ENCODE data around the gene WAC. TPM values are rescaled to one million over a fixed set of nuclear protein-coding genes. Genes with fewer than 3 reads are reported as not detected.
A peak's percentile ranks its signal among the peaks of the same experiment; 100 is the strongest.
"Not testable (repeated sequence)": the region's sequence is repeated elsewhere in the genome, so short reads cannot be mapped to it uniquely, and the experiment has no call there.

The WAC gene, protein sequence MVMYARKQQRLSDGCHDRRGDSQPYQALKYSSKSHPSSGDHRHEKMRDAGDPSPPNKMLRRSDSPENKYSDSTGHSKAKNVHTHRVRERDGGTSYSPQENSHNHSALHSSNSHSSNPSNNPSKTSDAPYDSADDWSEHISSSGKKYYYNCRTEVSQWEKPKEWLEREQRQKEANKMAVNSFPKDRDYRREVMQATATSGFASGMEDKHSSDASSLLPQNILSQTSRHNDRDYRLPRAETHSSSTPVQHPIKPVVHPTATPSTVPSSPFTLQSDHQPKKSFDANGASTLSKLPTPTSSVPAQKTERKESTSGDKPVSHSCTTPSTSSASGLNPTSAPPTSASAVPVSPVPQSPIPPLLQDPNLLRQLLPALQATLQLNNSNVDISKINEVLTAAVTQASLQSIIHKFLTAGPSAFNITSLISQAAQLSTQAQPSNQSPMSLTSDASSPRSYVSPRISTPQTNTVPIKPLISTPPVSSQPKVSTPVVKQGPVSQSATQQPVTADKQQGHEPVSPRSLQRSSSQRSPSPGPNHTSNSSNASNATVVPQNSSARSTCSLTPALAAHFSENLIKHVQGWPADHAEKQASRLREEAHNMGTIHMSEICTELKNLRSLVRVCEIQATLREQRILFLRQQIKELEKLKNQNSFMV
- total RNA-seq (100 to 1,000 TPM in 5 of 9 donors, 10 to 100 TPM in 4; 82.6 to 131 (median 111) TPM), polyA plus RNA-seq (100 to 1,000 TPM in 1 of 3 donors, 10 to 100 TPM in 2; 23.6 to 143 (median 28.5) TPM)
- long read RNA-seq, donor 1, partial matches to known transcripts = 0 of 1 reads
- long read RNA-seq, donor 1, other reads (novel, unspliced or antisense) = 0 of 1 reads
- long read RNA-seq, donor 2, partial matches to known transcripts = 14 of 17 reads
- long read RNA-seq, donor 2, other reads (novel, unspliced or antisense) = 0 of 17 reads
- long read RNA-seq, donor 3, partial matches to known transcripts = 9 of 10 reads
- long read RNA-seq, donor 3, other reads (novel, unspliced or antisense) = 0 of 10 reads
- long read RNA-seq, donor 4, full-length matches to known transcripts = 1 of 15 reads
- long read RNA-seq, donor 4, partial matches to known transcripts = 10 of 15 reads
- long read RNA-seq, donor 4, other reads (novel, unspliced or antisense) = 4 of 15 reads
- long read RNA-seq, donor 5, full-length matches to known transcripts = 25 of 52 reads
- long read RNA-seq, donor 5, partial matches to known transcripts = 5 of 52 reads
- long read RNA-seq, donor 5, other reads (novel, unspliced or antisense) = 22 of 52 reads
- long read RNA-seq, donor 6, full-length matches to known transcripts = 4 of 19 reads
- long read RNA-seq, donor 6, partial matches to known transcripts = 9 of 19 reads
- long read RNA-seq, donor 6, other reads (novel, unspliced or antisense) = 6 of 19 reads
- long read RNA-seq, donor 7, partial matches to known transcripts = 0 of 1 reads
- long read RNA-seq, donor 7, other reads (novel, unspliced or antisense) = 0 of 1 reads
- long read RNA-seq, donor 8, partial matches to known transcripts = 0 of 3 reads
- long read RNA-seq, donor 8, other reads (novel, unspliced or antisense) = 0 of 3 reads
- long read RNA-seq, donor 9, partial matches to known transcripts = 0 of 1 reads
- long read RNA-seq, donor 9, other reads (novel, unspliced or antisense) = 0 of 1 reads
- long read RNA-seq, donor 10, partial matches to known transcripts = 0 of 3 reads
- long read RNA-seq, donor 10, other reads (novel, unspliced or antisense) = 0 of 3 reads

DNA sequence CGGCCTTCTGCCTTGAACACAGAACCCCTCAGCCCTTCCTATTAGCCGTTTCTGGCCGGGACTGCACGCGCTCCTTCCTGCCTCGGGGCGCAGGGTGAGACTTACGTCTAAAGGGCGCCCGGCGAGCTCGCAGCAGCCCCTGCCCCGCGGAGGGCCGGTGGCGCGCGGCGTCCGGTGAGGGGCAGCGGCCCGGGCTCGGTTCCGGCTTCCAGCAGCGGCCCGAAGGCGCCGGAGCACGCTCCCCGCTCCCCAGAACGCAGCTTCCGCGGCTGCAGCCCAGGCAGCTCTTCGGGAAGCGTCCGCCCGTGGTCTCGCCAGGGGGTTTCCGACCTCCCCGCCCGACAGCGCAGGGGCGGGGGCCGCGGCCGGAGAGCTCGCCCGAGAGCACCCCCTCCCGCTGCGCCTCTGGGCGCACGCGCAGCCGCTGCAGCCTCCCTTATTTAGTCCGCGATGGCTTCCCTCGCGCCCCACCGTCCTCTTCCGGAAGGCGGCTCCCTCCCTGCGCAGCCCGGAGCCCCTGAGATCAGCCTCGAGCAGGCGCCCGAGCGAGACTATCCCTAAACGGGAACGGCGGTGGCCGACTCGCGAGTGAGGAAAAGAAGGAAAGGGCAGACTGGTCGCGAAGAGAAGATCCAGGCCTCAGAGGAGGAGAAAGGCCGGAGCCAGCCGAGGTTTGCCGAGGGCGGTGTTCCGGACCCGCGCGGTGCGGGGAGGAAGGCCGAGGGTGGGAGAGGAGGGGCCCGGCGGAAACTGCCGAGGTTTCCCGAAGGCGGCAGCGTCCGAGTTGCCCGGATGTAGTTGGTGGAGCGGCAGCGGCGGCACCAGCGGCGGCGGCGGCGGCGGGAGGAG lies at the start of gene WAC:
Gene WAC (plus strand): TSS at position 782 of the 849 bp plus-strand sequence. CDS start 462 bp downstream, outside the sequence.
- Histone ChIP-seq H3K4me1 (replicated peaks in 1 of 2) (peaks cover 5 to 44% of the 10 kb centered on the region in 2 donors), H3K27ac (peak within 1 kb of the TSS; percentile 90 to 99 (median 98)), H3K4me3 (peak within 1 kb of the TSS; percentile 46 to 100 (median 91)), H3K36me3 (replicated peaks in 1 of 2) (peaks cover 0 to 23% of the 10 kb centered on the region in 2 donors), H3K9me3 (replicated peaks in 1 of 3) (no peaks in the 10 kb centered on the region), H3K27me3 (no peaks in the 10 kb centered on the region)
- WGBS, 4 donors = 0 to 1% (median 1%) methylated on average over 49 to 102 of the region's 102 CpGs; no CpG with 5 or more reads in 1 of the 4 donors
- DNase-seq = peak; percentile 94 to 97 (median 96)
- TF ChIP-seq POLR2A (IDR thresholded peaks at IDR 0.05) = peak; percentile 67 to 81
- TF ChIP-seq, protein P1, sequence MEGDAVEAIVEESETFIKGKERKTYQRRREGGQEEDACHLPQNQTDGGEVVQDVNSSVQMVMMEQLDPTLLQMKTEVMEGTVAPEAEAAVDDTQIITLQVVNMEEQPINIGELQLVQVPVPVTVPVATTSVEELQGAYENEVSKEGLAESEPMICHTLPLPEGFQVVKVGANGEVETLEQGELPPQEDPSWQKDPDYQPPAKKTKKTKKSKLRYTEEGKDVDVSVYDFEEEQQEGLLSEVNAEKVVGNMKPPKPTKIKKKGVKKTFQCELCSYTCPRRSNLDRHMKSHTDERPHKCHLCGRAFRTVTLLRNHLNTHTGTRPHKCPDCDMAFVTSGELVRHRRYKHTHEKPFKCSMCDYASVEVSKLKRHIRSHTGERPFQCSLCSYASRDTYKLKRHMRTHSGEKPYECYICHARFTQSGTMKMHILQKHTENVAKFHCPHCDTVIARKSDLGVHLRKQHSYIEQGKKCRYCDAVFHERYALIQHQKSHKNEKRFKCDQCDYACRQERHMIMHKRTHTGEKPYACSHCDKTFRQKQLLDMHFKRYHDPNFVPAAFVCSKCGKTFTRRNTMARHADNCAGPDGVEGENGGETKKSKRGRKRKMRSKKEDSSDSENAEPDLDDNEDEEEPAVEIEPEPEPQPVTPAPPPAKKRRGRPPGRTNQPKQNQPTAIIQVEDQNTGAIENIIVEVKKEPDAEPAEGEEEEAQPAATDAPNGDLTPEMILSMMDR (IDR thresholded peaks at IDR 0.05) = peak in 3 of 6 experiments; percentile 22 to 40 (median 34)
- intact Hi-C loops (cut with DNase I) = loop anchor here in 1 of 2 donors (10.0 kb wide), 1 partner anchor 72 kb away; no protein-coding TSS in a partner anchor

DNA sequence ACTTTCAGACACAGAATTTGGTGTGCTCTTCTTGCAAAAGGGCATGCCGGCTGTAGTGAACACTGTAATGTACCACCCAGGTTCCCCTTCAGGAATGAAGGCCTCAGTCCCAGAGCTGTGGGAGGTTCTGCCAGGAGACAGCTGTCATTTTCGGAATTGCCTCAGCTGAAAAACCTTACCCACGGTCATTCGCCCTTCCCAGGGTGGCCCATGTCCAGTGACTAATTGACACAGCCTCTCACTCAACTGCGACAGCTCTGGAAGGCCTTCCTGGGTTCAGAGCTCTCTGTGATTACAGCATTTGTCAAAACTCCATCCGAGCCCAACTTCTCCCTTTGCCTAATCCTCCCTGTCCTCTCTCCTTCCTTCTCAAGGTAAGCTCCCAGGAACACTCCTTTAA lies 43.7 kb upstream of the WAC start:
- intact Hi-C loops (cut with DNase I) = no loop called here
- Histone ChIP-seq H3K36me3 (replicated peaks in 1 of 2) (no peaks in the 10 kb centered on the region), H3K27me3 (no peaks in the 10 kb centered on the region), H3K4me1 (replicated peaks in 1 of 2) (no peaks in the 10 kb centered on the region), H3K27ac (no peak overlapping the region), H3K4me3 (no peak overlapping the region), H3K9me3 (replicated peaks in 1 of 3) (no peaks in the 10 kb centered on the region)
- no peak for TF ChIP-seq POLR2A (IDR thresholded peaks at IDR 0.05)
- TF ChIP-seq, protein P1 (IDR thresholded peaks at IDR 0.05) = no peak
- DNase-seq = peak in 1 of 7 donors; percentile 9
- 81 to 92% (median 86%) methylated on average over 6 of the region's 6 CpGs for WGBS, 4 donors

DNA sequence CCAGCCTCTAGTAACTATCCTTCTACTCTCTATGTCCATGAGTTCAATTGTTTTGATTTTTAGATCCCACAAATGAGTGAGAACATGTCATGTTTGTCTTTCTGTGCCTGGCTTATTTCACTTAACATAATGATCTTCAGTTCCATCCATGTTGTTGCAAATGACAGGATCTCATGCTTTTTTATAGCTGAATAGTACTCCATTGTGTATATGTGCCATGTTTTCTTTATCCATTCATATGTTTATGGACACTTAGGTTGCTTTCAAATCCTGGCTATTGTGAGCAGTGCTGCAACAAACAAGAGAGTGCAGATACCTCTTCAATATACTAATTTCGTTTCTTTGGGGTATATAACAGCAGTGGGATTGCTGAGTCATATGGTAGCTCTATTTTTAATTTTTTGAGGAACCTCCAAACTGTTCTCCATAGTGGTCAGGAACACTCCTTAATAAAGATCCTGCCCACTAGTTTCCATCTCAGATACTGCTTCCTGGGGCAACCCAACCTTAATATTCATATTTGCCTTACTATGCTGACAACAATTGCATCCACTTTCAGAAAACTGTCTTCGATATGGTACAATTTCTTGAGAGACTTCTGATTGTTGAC lies 42.6 kb upstream of the WAC start:
- WGBS, 4 donors = 60 to 81% (median 64%) methylated on average over 2 of the region's 2 CpGs
- H3K27ac ChIP-seq; H3K36me3 ChIP-seq (replicated peaks in 1 of 2); H3K4me1 ChIP-seq (replicated peaks in 1 of 2); DNase-seq; H3K27me3 ChIP-seq; H3K9me3 ChIP-seq (replicated peaks in 1 of 3); intact Hi-C loops (cut with DNase I); H3K4me3 ChIP-seq: not testable (repeated sequence)
